T-cell (primary cell): ENCODE data around the gene FAM180A. TPM values are rescaled to one million over a fixed set of nuclear protein-coding genes. Genes with fewer than 3 reads are reported as not detected.

Source experiments
- ATAC-seq, 4 experiments: fragments of 200-7000 bp in 3 of 4; fragments of 150-1000 bp in 1 of 4; cut with Tn5 transposase; replicated peaks in 1 of 4; 1 replicate in 3 of 4; 2 replicates in 1 of 4; pipeline ENCODE4 v1.10.0; 2021; ENCODE audit warnings: moderate library complexity in 3 of 4, mild to moderate bottlenecking in 2 of 4, moderate number of reproducible peaks in 1 of 4
- CTCF ChIA-PET, 2 donors: fragments of 300-600 bp; sonication (Branson Sonifier 250); formaldehyde crosslinking; loops; one replicate each; lab custom pipeline; 2022; ENCODE audit warnings: antibody characterized with exemption in 2 of 2; lab: Charles Lee
- POLR2A ChIA-PET, 2 donors: fragments of 300-600 bp; sonication (Branson Sonifier 250); formaldehyde crosslinking; loops; one replicate each; lab custom pipeline; 2022; ENCODE audit warnings: antibody characterized with exemption in 2 of 2; lab: Charles Lee
- DNase-seq, 35 experiments: peaks; one replicate each; pipeline versions ENCODE4 v3.0.0 to v3.0.0-alpha.2; 2013 to 2023
- H3K27ac ChIP-seq: one replicate; pipeline ENCODE4 v1.5.1; 2013; ENCODE audit warnings: low read length
- H3K27me3 ChIP-seq, 2 experiments: replicated peaks in 1 of 2; 1 replicate in 1 of 2; 2 replicates in 1 of 2; pipeline versions ENCODE4 v1.6.1 to v1.7.0; 2013; ENCODE audit warnings: low read length in 1 of 2, mixed read lengths in 1 of 2; ENCODE audit not compliant: control insufficient read depth in 2 of 2, insufficient read depth in 2 of 2; ENCODE audit errors: extremely low read depth in 1 of 2
- H3K36me3 ChIP-seq, 2 donors: 1 replicate in 1 of 2; 2 replicates in 1 of 2; pipeline versions ENCODE4 v1.6.1 to v1.7.0; 2013; ENCODE audit warnings: low read length in 1 of 2; ENCODE audit not compliant: control insufficient read depth in 2 of 2, insufficient read depth in 1 of 2; ENCODE audit errors: extremely low read depth in 1 of 2
- H3K4me1 ChIP-seq, 2 experiments: 1 replicate in 1 of 2; 2 replicates in 1 of 2; pipeline versions ENCODE4 v1.6.1 to v1.7.0; 2013; ENCODE audit warnings: low read length in 2 of 2, mixed read lengths in 1 of 2; ENCODE audit not compliant: insufficient read depth in 2 of 2, control insufficient read depth in 1 of 2; ENCODE audit errors: extremely low read depth in 1 of 2
- H3K4me3 ChIP-seq, 2 donors: 1 replicate in 1 of 2; 2 replicates in 1 of 2; pipeline versions ENCODE4 v1.5.1 to v1.7.0; 2013; ENCODE audit warnings: mild to moderate bottlenecking in 2 of 2, low read length in 1 of 2, moderate library complexity in 1 of 2; ENCODE audit not compliant: control insufficient read depth in 1 of 2; ENCODE audit errors: extremely low read depth in 1 of 2
- H3K9me3 ChIP-seq: 2 replicates; pipeline ENCODE4 v1.7.0; 2013
- H3K27ac Mint-ChIP-seq, 2 donors: one replicate each; pipeline ENCODE4 v1.8.0; 2020 to 2021; ENCODE audit warnings: mild to moderate bottlenecking in 2 of 2, mixed read lengths in 2 of 2
- H3K27me3 Mint-ChIP-seq, 2 donors: one replicate each; pipeline ENCODE4 v1.8.0; 2021 to 2022; ENCODE audit warnings: mixed read lengths in 2 of 2
- H3K36me3 Mint-ChIP-seq: one replicate; pipeline ENCODE4 v1.8.0; 2021; ENCODE audit warnings: mixed read lengths
- H3K4me1 Mint-ChIP-seq, 3 donors: one replicate each; pipeline ENCODE4 v1.8.0; 2020 to 2022; ENCODE audit warnings: mixed read lengths in 3 of 3, mild to moderate bottlenecking in 1 of 3
- H3K4me3 Mint-ChIP-seq, 3 donors: one replicate each; pipeline ENCODE4 v1.8.0; 2020 to 2022; ENCODE audit warnings: mild to moderate bottlenecking in 3 of 3, mixed read lengths in 3 of 3, moderate library complexity in 3 of 3
- H3K9me3 Mint-ChIP-seq, 3 donors: one replicate each; pipeline ENCODE4 v1.8.0; 2020 to 2022; ENCODE audit warnings: mixed read lengths in 3 of 3
- WGBS: methylation state at CpG from one replicate; pipeline ENCODE4 v1.1.5; 2013; ENCODE audit warnings: missing lambda C conversion rate; ENCODE audit not compliant: insufficient coverage; 5-methylcytosine and 5-hydroxymethylcytosine counted together
- total RNA-seq, 35 experiments: library from RNA in 6 of 35; stranded (reverse) in 6 of 35; fragments of 120-200 nt in 1 of 35; gene quantifications; one replicate each; pipeline versions ENCODE4 v1.2.1 to v1.2.4 and lab custom pipeline; 2013 to 2026

FAM180A gene
- total RNA-seq, 5 donors from 2014 or later (not counting 1 experiment from before 2014, with no cell fraction given), result not detected

- ATAC-seq (no peak), DNase-seq (no peak)
- Histone ChIP-seq H3K4me3 (no peak overlapping the region), H3K27ac (no peak overlapping the region), H3K9me3 (no peaks in the 10 kb centered on the region), H3K27me3 (peaks cover 0 to 14% of the 10 kb centered on the region in 2 experiments), H3K4me1 (no peaks in the 10 kb centered on the region), H3K36me3 (no peaks in the 10 kb centered on the region)
- WGBS, result 94% methylated on average over 3 of the region's 7 CpGs
- no peak overlapping the region for H3K27ac Mint-ChIP-seq
- no peaks in the 10 kb centered on the region for H3K9me3 Mint-ChIP-seq
- H3K4me3 Mint-ChIP-seq, result no peak overlapping the region
- ChIA-PET POLR2A (no interaction called here), CTCF (no interaction called here)
- no peaks in the 10 kb centered on the region for H3K36me3 Mint-ChIP-seq
- H3K27me3 Mint-ChIP-seq, result peaks cover 24 to 31% of the 10 kb centered on the region in 2 donors
- H3K4me1 Mint-ChIP-seq, result no peaks in the 10 kb centered on the region
These were observed 29.7 kb downstream of the FAM180A start for GRCh38 chr7:135718794-135719437.

- Histone ChIP-seq H3K9me3 (no peaks in the 10 kb centered on the region), H3K4me1 (no peaks in the 10 kb centered on the region), H3K36me3 (no peaks in the 10 kb centered on the region), H3K27me3 (peaks cover 0 to 14% of the 10 kb centered on the region in 2 experiments), H3K4me3 (no peak overlapping the region), H3K27ac (no peak overlapping the region)
- ChIA-PET CTCF (no interaction called here), POLR2A (no interaction called here)
- WGBS, result no CpG with 5 or more reads among the region's 2 CpGs
- ATAC-seq, result no peak
- peaks cover 24 to 28% of the 10 kb centered on the region in 2 donors for H3K27me3 Mint-ChIP-seq
- H3K36me3 Mint-ChIP-seq, result no peaks in the 10 kb centered on the region
- H3K4me3 Mint-ChIP-seq, result no peak overlapping the region
- no peaks in the 10 kb centered on the region for H3K9me3 Mint-ChIP-seq
- no peaks in the 10 kb centered on the region for H3K4me1 Mint-ChIP-seq
- no peak for DNase-seq
- H3K27ac Mint-ChIP-seq, result no peak overlapping the region
These were observed 30.4 kb downstream of the FAM180A start for GRCh38 chr7:135718219-135718618.

- no peak overlapping the region for H3K4me3 Mint-ChIP-seq
- Histone ChIP-seq H3K36me3 (no peaks in the 10 kb centered on the region), H3K27me3 (peaks cover 0 to 14% of the 10 kb centered on the region in 2 experiments), H3K4me3 (no peak overlapping the region), H3K27ac (no peak overlapping the region), H3K9me3 (no peaks in the 10 kb centered on the region), H3K4me1 (no peaks in the 10 kb centered on the region)
- H3K27me3 Mint-ChIP-seq, result peaks cover 24 to 28% of the 10 kb centered on the region in 2 donors
- H3K4me1 Mint-ChIP-seq, result no peaks in the 10 kb centered on the region
- H3K9me3 Mint-ChIP-seq, result no peaks in the 10 kb centered on the region
- POLR2A ChIA-PET, result no interaction called here
- 80% methylated on average over 1 of the region's 3 CpGs for WGBS
- H3K36me3 Mint-ChIP-seq, result no peaks in the 10 kb centered on the region
- ATAC-seq (no peak), DNase-seq (no peak)
- CTCF ChIA-PET, result no interaction called here
- H3K27ac Mint-ChIP-seq, result no peak overlapping the region
These were observed 30.9 kb downstream of the FAM180A start for GRCh38 chr7:135717693-135718092.

GRCh38 chr7:135716677-135717238, 31.9 kb downstream of the FAM180A start:
- H3K27ac ChIP-seq, result no peak overlapping the region
- CTCF ChIA-PET, result no interaction called here

GRCh38 chr7:135715673-135716072, 32.9 kb downstream of the FAM180A start:
- H3K4me3 Mint-ChIP-seq, result no peak overlapping the region
- Histone ChIP-seq H3K9me3 (no peaks in the 10 kb centered on the region), H3K4me3 (no peak overlapping the region), H3K27me3 (peaks cover 0 to 4% of the 10 kb centered on the region in 2 experiments), H3K4me1 (no peaks in the 10 kb centered on the region), H3K36me3 (no peaks in the 10 kb centered on the region), H3K27ac (no peak overlapping the region)
- ATAC-seq, result no peak
- POLR2A ChIA-PET, result no interaction called here
- H3K27ac Mint-ChIP-seq, result no peak overlapping the region
- CTCF ChIA-PET, result no interaction called here
- no peaks in the 10 kb centered on the region for H3K9me3 Mint-ChIP-seq
- no peaks in the 10 kb centered on the region for H3K36me3 Mint-ChIP-seq
- no peak for DNase-seq
- H3K4me1 Mint-ChIP-seq, result no peaks in the 10 kb centered on the region
- peaks cover 17% of the 10 kb centered on the region in 2 donors for H3K27me3 Mint-ChIP-seq
- WGBS, result no CpG with 5 or more reads among the region's 1 CpG

More at GRCh38 chr7:135716677-135717238, 31.9 kb downstream of the FAM180A start:
- Mint-ChIP-seq H3K9me3 (no peaks in the 10 kb centered on the region), H3K4me1 (no peaks in the 10 kb centered on the region), H3K36me3 (no peaks in the 10 kb centered on the region), H3K4me3 (no peak overlapping the region), H3K27ac (no peak overlapping the region), H3K27me3 (peaks cover 24 to 27% of the 10 kb centered on the region in 2 donors)
- POLR2A ChIA-PET, result no interaction called here
- H3K27me3 ChIP-seq, result peaks cover 0 to 11% of the 10 kb centered on the region in 2 experiments
- ATAC-seq, result no peak
- H3K36me3 ChIP-seq, result no peaks in the 10 kb centered on the region
- H3K9me3 ChIP-seq, result no peaks in the 10 kb centered on the region
- no peak overlapping the region for H3K4me3 ChIP-seq
- WGBS, result 78% methylated on average over 6 of the region's 9 CpGs
- no peak for DNase-seq
- H3K4me1 ChIP-seq, result no peaks in the 10 kb centered on the region

GRCh38 chr7:135715055-135715522, 33.5 kb downstream of the FAM180A start:
- no peaks in the 10 kb centered on the region for H3K4me1 Mint-ChIP-seq
- H3K4me3 ChIP-seq, result no peak overlapping the region
- DNase-seq (no peak), ATAC-seq (no peak)
- no peak overlapping the region for H3K27ac Mint-ChIP-seq
- H3K9me3 Mint-ChIP-seq, result no peaks in the 10 kb centered on the region
- no peak overlapping the region for H3K27ac ChIP-seq
- peaks cover 0 to 4% of the 10 kb centered on the region in 2 experiments for H3K27me3 ChIP-seq
- H3K4me1 ChIP-seq, result no peaks in the 10 kb centered on the region
- ChIA-PET CTCF (no interaction called here), POLR2A (no interaction called here)
- no peaks in the 10 kb centered on the region for H3K36me3 ChIP-seq
- WGBS, result 90% methylated on average over 5 of the region's 5 CpGs
- peaks cover 13 to 14% of the 10 kb centered on the region in 2 donors for H3K27me3 Mint-ChIP-seq
- no peaks in the 10 kb centered on the region for H3K9me3 ChIP-seq
- no peak overlapping the region for H3K4me3 Mint-ChIP-seq
- no peaks in the 10 kb centered on the region for H3K36me3 Mint-ChIP-seq
